ENCODE measurements around the gene ACVRL1.

The ACVRL1 gene

GRCh38 chr12:51900323-51900889, 6.9 kb upstream of the ACVRL1 start:
- DNase-seq, result no peak

GRCh38 chr12:51901121-51901817, 6.0 kb upstream of the ACVRL1 start:
- no peak for DNase-seq

DNA sequence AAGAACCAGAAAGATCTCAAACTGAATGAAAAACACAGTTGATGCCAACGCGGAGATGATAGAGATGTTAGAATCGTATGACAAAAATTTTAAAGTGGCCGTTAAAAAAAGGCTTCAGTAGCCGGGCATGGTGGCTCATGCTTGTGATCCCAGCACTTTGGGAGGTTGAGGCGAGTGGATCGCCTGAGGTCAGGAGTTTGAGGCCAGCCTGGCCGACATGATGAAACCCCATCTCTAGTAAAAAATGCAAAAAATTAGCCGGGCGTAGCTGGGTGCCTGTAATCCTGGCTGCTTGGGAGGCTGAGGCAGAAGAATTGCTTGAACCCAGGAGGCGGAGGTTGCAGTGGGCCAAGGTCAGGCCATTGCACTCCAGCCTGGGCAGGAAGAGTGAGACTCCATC, 5.4 kb upstream of the ACVRL1 start:
- DNase-seq, result no peak

GRCh38 chr12:51904951-51905470, 2.3 kb upstream of the ACVRL1 start:
- DNase-seq, result no peak

DNA sequence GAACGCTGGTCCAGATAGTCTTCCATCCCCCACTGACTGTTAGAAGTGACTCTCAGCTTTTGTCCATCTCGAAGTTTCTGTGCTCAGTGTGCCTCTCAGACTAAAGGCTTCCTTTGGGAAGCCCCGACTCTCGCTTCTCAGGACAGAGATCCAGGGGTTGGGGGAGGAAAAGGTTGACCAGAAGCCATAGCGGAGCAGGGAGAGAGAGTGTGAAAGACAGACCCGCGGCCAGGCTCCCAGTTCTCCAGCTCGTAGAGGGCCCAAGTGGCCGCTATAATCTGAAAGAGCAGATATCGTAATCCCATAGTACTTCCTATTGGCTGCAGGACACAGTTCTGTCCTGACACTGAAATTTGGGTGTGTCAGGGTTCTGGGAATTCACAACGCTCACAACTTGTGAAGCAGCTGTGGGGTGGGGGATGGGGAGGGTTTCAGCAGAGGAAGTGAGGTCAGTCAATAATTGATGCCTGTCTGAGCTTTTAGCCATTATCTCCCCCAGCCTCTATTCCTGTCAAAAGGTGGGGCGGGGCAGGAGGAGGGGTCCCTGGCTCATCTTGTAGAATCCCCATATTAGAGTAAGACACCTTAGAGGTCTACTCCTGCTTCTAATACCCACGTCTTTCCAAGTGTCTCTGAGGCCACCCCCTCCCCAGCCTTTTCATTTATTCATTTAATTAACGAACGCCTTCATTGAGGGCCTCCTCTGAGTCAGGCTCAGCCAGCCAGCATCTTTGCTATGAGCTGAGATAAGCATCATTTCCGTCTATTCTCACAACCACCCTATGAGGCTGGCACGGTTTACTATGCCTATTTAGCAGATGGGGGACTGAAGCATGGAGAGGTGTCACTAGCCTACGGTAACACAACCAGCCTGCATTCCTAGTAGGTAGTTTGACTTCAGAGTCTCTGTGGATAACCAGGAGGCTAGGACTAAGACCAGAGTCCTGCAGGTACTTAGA, 1.6 kb upstream of the ACVRL1 start:
- no peak for DNase-seq

DNA sequence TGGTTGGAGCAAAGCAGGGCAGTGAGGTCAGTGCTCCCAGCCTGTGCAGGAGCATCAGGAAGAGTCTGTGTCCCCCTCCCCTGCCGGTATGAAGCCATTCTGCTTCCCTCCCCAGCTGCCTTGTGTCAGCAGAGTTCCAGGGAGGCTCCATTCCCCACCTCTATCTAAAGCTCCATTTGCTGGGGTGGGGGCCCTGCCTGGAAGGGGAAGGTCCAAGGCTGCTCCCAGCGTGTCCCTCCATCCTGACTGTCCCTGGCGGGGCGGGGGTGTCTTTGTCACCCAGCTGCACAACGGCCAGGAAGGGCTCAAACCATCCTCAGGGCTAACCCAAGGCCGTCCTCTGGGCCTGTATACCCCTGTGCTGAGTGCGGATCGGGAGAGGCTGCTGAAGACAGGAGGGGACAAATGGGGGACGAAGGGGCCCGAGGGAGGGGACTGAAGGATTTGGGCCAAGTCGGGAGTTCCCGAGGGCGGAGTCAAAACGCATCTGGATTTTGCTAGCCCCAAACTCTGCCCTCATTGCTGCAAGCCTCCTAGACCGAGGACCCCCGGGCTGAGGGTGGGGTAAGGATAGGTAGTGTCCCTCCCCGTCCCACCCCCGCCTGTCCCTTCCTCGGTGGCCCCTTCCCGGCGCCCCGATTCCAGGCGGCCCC, 748 bp upstream of the ACVRL1 start:
- no peak for DNase-seq

DNA sequence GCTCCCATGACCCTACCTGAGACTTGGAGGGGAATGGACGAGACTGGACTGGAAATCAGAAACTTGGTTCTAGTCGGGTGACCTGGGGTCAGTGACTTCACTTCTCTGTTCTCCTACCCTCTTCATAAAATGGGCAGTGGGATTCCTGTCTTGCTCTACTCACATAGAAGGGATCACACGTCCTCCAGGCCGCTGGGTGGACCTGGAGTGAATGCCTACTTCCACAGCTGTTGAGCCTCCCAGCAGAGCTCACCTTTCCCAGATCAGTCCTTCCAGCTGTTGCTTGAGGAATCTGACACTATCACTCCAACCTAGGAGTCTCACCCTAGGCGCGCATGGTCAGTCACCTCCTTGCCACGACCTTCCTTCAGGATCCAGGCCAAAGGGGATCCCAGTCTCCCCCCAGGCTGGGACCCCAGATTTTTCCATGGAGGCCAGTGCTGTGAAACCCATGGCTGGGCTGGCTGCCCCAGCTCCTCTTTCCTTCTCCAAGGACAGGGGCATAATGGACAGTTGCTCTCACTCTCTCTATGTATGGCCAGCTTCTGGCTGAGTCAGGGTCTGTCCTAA, 637 bp downstream of the ACVRL1 start:
- no peak for DNase-seq

- DNase-seq, result no peak
These were observed 1.7 kb downstream of the ACVRL1 start for GRCh38 chr12:51908876-51909592.

DNA sequence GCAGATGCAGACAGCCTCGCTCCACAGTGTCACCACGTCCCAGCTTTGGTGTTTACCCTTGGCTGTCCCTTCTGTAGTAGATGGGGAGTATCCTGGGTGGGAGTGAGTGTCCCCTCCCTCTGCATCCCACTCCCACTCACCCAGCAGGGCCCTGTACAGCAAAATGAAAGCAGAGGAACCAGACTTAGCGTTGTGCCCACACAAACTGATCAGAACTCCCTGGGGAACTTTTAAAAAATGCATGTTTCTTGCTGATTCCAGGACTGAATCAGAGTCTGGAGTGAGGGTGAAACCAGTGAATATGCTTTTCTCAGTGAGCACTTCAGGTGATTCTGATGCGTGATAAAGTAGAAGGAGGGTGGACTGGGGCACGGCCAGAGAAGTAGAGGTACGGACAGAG, 2.9 kb downstream of the ACVRL1 start:
- no peak for DNase-seq

DNA sequence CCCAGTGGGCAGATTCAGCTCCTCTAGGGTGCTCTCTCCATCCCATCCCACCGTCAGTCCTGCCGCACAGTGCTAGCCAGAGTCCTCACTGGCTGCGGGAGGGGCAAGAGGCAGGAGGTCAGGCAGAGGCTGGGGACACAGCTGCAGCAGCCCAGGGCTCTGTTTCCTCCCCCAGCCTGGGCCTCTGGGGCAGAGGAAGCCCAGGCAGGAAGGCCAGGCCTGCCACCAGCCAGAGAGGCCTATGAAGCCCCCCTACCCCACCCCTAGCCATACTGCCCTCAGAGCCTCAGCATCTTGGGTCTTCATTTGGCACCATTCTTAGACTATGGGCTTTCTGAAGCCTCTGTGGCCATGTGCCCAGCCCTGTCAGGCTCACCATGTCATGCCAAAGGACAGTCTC, 3.4 kb downstream of the ACVRL1 start:
- no peak for DNase-seq

DNA sequence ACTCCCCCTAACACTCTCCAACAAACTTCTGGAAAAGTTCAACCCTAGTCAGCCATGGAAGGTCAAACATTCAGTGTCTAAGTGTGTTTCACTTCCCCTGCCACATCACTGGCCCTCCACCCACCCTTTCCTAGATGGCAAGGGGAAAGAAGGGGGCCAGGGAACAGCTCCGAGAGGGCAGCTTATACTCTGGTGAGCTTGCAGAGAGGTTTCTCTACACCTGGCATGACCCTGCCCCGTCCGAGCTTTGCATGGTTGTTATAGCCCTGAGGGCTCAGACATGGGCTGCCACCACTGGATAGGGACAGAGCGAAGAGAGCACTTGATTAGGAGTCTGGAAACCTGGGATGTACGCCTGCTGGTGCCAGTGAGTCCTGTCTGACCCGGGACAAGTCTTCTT, 4.0 kb downstream of the ACVRL1 start:
- DNase-seq, result no peak

DNA sequence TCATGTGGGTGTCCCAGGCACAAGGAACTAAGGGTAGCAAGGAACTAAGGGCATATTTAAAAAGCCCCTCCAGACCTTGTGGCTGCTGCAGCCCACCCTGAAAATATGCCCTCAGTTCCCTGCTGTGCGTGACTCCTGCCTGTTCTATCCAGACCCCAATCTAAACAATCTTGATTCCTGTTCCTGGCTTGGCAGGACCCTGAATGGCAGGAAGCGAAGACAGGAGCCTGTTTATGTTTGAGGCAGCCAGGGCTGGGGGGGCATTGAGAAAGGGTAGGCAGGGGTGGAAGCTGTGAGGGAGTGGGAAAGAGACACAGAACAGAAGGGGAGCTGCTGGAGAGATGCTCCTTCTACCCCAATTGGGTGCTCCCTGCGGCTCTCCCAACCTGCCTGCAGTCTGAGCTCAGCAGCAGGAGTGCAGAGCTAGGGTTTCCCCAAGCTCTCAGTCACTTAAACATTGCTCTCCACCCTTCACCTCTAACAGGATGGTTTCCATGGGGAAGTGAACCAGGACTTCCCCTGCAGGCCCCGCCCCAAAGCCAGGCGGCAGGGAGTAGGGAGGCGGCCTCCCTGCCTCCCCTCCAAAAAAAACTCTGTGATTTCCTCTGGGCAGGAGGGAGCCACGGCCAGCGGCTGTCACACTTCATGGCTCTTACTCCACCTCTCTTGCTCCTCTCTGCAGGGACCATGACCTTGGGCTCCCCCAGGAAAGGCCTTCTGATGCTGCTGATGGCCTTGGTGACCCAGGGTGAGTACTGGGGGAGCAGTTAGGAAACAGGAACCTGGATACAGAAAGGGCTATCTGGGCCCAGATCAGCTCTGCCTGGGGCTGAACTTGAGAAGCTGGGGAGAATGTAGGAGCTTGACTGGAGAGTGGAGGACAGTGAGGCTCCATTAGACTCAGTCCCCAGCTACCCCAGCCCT, 4.7 kb downstream of the ACVRL1 start:
- no peak for DNase-seq

DNA sequence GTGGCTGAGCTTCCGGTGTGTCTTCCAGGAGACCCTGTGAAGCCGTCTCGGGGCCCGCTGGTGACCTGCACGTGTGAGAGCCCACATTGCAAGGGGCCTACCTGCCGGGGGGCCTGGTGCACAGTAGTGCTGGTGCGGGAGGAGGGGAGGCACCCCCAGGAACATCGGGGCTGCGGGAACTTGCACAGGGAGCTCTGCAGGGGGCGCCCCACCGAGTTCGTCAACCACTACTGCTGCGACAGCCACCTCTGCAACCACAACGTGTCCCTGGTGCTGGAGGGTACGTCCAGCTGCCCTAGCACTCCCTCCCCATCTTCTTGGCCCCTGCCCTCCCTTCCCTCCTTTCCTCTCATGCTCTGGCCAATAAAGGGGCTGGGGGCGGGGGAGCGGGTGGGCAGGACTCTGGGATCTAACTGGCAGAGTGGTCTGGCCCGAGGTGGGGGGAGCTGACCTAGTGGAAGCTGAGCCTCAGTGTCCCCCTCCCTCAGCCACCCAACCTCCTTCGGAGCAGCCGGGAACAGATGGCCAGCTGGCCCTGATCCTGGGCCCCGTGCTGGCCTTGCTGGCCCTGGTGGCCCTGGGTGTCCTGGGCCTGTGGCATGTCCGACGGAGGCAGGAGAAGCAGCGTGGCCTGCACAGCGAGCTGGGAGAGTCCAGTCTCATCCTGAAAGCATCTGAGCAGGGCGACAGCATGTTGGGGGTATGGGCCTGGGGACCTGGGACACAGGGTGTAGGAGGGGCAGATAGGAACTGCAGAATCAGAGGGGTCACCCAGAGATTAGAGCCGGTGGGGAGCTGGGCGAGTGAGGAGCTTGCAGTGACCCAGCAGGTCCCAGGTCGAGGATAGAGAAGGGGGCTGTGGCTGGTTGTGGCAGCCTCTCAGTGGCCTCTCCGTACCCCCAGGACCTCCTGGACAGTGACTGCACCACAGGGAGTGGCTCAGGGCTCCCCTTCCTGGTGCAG, 6.0 kb downstream of the ACVRL1 start:
- DNase-seq, result no peak

GRCh38 chr12:51914034-51914923, 7.0 kb downstream of the ACVRL1 start:
- no peak for DNase-seq

- DNase-seq, result no peak
These were observed 7.8 kb downstream of the ACVRL1 start for GRCh38 chr12:51915003-51915625.

DNA sequence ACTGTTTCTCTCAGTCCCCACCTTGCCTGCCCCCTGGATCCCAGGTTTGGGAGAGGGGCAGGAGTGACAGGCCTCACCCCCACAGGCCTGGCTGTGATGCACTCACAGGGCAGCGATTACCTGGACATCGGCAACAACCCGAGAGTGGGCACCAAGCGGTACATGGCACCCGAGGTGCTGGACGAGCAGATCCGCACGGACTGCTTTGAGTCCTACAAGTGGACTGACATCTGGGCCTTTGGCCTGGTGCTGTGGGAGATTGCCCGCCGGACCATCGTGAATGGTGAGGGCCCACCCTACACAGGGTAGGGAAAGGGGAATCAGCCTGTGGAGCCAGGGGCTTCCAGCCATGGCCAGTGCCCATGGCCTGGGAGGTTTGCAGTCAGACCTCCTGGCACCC, 8.6 kb downstream of the ACVRL1 start:
- no peak for DNase-seq

DNA sequence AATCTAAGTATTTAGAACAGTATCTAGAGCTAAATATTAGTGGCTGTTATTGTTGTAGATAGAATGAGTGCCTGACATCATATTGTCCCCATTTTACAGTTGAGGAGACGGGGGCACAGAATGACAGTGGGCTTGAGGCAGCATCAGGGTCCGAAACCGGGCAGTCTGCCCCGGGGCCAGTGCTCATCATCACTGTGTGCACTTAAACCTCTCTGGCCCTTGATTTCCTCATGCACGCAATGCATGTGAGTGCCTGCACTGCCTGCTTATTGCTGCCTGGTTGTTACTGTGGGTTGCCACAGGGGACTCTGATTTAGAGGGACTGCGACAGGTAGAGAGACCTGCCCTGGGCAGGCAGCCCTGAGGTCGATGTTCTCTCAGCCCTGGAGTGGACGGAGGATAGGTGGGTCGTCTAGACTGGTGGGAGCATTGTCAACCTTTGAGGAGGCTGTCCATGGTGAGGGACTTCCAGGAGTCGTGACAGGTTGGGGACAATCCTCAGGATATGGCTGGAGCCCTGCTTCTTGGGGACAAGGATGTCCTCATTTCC, 9.8 kb downstream of the ACVRL1 start:
- no peak for DNase-seq

Measured in activated CD8-positive, alpha-beta memory T cell treated with anti-CD3 and anti-CD28 coated beads, Interleukin-2, amount 50 U/mL, for 48 hours (primary cell).